C4-2B (cell line): ENCODE data around the gene VSX2.

Experiments
- ZFX ChIP-seq: fragments of 450-650 bp; IDR thresholded peaks from 2 replicates; pipeline ENCODE4 v1.6.1; 2017
- TF ChIP-seq, protein P1 (sequence below): fragments of 450-650 bp; conservative IDR thresholded peaks from 2 replicates; pipeline ENCODE4 v1.5.1; 2017; ENCODE audit warnings: mild to moderate bottlenecking

DNA sequence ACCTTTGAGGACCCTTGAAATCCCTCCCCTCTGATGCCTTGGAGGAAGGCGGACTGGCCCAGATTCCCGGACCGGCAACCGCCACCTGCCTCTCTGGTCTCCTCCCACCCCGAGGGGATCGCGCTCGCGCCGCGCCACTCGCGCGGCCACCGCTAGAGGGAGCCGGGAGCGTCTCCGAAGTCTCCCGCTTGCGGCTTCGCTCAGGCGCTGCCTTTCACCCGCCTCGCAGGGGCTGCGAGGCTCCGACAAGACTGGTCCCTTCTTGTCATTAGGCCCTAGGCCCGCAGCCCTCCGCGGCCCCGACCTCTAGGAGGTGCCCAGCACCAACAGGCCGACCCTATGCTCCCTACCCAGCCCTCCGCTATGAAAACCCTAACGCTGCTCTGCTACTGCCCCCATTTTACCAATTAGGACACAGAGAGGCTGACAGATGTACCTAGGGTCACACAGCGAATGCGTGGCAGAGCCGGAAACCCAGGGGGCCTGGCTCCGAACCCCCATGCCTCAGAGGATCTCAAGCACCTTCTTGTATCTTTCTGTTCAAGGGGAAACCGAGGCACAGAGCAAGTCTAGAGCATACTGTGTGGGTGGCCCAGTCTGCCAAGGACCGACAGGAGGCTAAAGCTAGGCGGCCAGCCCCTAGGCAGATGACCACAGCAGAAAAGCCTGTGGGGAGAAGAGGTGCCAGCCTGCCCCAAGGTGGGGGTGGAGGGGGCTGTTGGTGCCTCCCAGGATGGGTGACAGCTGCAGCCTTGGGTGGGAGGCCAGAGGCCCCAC is 21.4 kb upstream of the VSX2 start:
- TF ChIP-seq, protein P1, sequence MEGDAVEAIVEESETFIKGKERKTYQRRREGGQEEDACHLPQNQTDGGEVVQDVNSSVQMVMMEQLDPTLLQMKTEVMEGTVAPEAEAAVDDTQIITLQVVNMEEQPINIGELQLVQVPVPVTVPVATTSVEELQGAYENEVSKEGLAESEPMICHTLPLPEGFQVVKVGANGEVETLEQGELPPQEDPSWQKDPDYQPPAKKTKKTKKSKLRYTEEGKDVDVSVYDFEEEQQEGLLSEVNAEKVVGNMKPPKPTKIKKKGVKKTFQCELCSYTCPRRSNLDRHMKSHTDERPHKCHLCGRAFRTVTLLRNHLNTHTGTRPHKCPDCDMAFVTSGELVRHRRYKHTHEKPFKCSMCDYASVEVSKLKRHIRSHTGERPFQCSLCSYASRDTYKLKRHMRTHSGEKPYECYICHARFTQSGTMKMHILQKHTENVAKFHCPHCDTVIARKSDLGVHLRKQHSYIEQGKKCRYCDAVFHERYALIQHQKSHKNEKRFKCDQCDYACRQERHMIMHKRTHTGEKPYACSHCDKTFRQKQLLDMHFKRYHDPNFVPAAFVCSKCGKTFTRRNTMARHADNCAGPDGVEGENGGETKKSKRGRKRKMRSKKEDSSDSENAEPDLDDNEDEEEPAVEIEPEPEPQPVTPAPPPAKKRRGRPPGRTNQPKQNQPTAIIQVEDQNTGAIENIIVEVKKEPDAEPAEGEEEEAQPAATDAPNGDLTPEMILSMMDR = peak; percentile 99
- TF ChIP-seq ZFX = no peak
